Measurements from ENCODE around the gene FZD4. TPM values are rescaled to one million over a fixed set of nuclear protein-coding genes. Genes with fewer than 3 reads are reported as not detected.
"Not testable (repeated sequence)": the region's sequence is repeated elsewhere in the genome, so short reads cannot be mapped to it uniquely, and the experiment has no call there.

FZD4 gene
- total RNA-seq, 1 donor from 2014 or later: not detected

DNA sequence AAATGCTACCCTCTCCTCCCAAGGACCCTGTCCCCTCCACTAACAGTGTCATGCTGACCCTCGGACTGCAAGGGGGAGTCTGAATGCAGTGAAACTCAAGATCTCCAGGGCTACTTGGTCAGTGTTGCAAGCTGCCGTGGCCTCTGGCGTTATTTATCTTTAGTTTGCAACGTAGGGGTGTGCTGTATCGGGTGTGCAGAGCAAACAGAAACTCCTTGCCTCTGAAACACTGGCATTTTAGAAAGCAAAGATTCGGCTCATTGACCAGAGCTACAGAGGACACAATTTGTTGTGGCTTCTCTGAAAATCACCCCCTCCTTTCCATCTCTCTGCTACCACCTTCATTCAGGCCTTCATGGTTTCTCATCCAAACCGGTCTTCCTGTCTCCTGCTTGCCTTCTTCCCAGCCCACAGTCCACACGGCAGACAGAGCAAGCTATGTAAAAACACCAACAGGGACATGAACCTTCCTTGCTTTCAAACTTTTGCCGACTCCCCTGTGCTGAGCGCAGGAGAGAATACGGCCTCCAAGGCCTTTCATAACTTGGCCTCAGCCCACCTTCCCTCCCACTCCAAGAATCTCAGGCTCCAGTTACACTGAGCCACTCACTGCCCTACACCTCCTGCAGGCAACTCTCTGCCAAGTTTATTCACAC is 14.9 kb downstream of the FZD4 start:
- H3K4me1 Mint-ChIP-seq: no peaks in the 10 kb centered on the region
- H3K27ac Mint-ChIP-seq: no peak overlapping the region
- no peaks in the 10 kb centered on the region for H3K36me3 Mint-ChIP-seq (ENCODE audit: low read depth)
- POLR2A ChIA-PET: no interaction called here
- CTCF ChIA-PET: interaction anchor here (0.9 to 3.4 kb wide), 10 partner anchors 7 to 481 kb away, joined by 3 to 43 read pairs (median 4); no protein-coding TSS in a partner anchor
- H3K9me3 Mint-ChIP-seq: no peaks in the 10 kb centered on the region
- no peak for DNase-seq
- H3K27me3 Mint-ChIP-seq: no peaks in the 10 kb centered on the region
- TF ChIP-seq, protein P1, sequence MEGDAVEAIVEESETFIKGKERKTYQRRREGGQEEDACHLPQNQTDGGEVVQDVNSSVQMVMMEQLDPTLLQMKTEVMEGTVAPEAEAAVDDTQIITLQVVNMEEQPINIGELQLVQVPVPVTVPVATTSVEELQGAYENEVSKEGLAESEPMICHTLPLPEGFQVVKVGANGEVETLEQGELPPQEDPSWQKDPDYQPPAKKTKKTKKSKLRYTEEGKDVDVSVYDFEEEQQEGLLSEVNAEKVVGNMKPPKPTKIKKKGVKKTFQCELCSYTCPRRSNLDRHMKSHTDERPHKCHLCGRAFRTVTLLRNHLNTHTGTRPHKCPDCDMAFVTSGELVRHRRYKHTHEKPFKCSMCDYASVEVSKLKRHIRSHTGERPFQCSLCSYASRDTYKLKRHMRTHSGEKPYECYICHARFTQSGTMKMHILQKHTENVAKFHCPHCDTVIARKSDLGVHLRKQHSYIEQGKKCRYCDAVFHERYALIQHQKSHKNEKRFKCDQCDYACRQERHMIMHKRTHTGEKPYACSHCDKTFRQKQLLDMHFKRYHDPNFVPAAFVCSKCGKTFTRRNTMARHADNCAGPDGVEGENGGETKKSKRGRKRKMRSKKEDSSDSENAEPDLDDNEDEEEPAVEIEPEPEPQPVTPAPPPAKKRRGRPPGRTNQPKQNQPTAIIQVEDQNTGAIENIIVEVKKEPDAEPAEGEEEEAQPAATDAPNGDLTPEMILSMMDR (IDR thresholded peaks at IDR 0.05): no peak
- no peak overlapping the region for H3K4me3 Mint-ChIP-seq
- intact Hi-C loops (cut with micrococcal nuclease): no loop called here
- ATAC-seq (ENCODE audit: low read depth): no peak

DNA sequence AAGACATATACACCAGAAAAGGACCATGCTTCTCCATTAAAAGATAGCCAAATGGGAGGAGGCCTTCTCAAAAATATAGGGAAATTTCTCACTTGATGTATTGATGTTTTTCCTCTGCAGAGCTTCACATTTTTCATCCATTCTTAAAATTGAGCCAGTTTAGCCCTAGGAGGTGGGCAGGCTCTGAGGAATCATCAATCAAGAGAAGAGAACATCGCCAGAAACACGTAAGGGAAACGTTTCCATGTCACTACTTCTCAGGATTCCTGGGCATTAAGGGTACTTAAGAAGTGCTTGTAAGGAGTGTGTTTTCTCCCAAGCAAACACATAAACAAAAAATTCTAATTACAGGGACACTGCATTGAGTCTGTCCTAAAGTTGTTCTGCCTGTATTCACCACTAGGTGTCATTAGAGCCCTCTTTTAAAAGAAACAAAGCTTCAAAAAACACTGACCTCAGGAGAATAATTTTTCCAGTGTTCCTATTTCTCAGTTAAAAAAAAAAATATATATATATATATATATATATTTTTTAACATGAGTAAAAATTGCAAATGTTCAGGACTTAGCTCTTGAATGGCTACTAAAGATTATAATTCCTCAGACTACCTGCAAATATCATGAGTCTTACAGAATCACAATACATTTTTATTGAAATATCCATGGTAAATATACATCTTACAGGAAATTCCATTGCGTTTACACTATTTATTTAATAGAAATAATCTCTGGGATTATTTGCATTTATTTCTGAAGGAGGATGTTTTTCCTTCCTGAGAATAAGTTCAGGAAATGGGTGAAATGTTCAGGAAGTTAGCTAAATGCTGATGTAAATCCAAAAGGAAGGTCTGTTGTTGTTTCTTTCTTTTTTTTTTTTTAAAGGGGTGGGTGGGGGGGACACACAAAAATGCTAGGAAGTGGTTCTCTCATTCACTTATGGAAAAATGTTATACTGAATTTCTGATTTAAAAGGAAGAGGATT is 16.0 kb downstream of the FZD4 start:
- Mint-ChIP-seq H3K36me3 (ENCODE audit: low read depth) (no peaks in the 10 kb centered on the region), H3K4me1 (no peaks in the 10 kb centered on the region), H3K4me3 (no peak overlapping the region), H3K27me3 (no peaks in the 10 kb centered on the region), H3K9me3 (no peaks in the 10 kb centered on the region), H3K27ac (no peak overlapping the region)
- ChIA-PET POLR2A (no interaction called here), CTCF (interaction anchor here (0.7 to 3.4 kb wide), 19 partner anchors 8 to 482 kb away, joined by 3 to 43 read pairs (median 4); no protein-coding TSS in a partner anchor)
- TF ChIP-seq, protein P1 (IDR thresholded peaks at IDR 0.05): no peak
- DNase-seq: no peak
- ATAC-seq (ENCODE audit: low read depth): no peak
- intact Hi-C loops (cut with micrococcal nuclease): loop anchor here (1.0 to 10.0 kb wide), 5 partner anchors 39 to 1606 kb away; no protein-coding TSS in a partner anchor

DNA sequence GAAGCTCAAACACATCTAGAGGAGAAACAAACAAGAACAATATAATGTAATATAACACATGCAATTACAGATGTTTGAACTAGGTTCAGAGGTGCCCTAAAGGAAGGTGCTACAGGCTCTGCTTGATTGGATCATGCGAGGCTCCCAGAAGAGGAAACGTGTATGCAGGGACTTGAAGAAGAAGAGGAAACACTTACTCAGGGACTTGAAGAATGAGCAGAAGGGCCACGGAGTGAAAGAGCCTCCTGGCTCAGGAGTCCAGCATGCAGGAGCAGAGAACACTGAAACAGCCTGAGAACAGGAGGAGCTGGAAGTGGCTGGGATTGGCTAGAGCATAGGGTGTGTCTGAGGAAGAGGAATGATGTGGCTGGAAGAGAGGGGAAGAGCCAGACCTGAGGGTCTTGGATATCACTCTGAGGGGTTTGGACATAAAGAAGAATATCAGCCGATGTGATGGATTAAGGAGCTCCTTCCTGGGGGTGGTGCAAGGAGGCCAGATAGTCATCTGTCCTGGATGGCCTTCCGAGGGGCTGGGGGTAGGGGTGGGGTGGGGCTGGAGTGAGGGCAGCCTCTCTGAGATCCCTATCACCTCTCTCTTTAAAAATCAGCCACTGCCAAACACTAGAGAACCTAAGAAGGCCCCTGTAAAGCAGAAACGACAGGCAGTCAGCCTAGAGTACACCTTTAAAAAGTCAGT is 16.8 kb downstream of the FZD4 start:
- no peaks in the 10 kb centered on the region for H3K36me3 Mint-ChIP-seq (ENCODE audit: low read depth)
- H3K27ac Mint-ChIP-seq: no peak overlapping the region
- CTCF ChIA-PET: interaction anchor here (1.0 to 3.4 kb wide), 14 partner anchors 9 to 483 kb away, joined by 3 to 43 read pairs (median 4); no protein-coding TSS in a partner anchor
- POLR2A ChIA-PET: no interaction called here
- ATAC-seq (ENCODE audit: low read depth): no peak
- intact Hi-C loops (cut with micrococcal nuclease): loop anchor here (10.0 kb wide), 1 partner anchor 1606 kb away; no protein-coding TSS in a partner anchor
- H3K4me1 Mint-ChIP-seq: no peaks in the 10 kb centered on the region
- no peak for DNase-seq
- H3K4me3 Mint-ChIP-seq: no peak overlapping the region
- H3K27me3 Mint-ChIP-seq: no peaks in the 10 kb centered on the region
- no peaks in the 10 kb centered on the region for H3K9me3 Mint-ChIP-seq
- TF ChIP-seq, protein P1 (IDR thresholded peaks at IDR 0.05): no peak

DNA sequence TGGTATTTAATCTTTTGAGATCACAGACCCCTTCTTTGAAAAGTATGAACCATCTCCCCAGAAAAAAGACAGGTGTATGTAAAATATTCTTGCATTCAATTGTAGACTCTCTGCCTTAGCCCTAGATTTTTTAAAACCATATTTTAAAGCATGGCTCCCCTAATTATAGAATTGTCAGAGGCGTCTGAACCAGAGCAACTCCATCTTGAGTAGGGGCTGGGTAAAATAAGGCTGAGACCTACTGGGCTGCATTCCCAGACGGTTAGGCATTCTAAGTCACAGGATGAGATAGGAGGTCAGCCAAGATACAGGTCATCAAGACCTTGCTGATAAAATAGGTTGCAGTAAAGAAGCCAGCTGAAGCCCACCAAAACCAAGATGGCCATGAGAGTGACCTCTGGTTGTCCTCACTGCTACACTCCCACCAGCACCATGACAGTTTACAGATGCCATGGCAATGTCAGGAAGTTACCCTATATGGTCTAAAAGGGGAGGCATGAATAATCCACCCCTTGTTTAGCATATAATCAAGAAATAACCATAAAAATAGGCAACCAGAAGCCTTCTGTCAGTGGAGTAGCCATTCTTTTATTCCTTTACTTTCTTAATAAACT is 17.9 kb downstream of the FZD4 start:
- H3K36me3 Mint-ChIP-seq (ENCODE audit: low read depth); POLR2A ChIA-PET; H3K4me1 Mint-ChIP-seq; H3K9me3 Mint-ChIP-seq; ATAC-seq (ENCODE audit: low read depth); DNase-seq; H3K27ac Mint-ChIP-seq; H3K27me3 Mint-ChIP-seq; H3K4me3 Mint-ChIP-seq: not testable (repeated sequence)
- CTCF ChIA-PET: interaction anchor here (1.0 to 3.4 kb wide), 4 partner anchors 40 to 484 kb away, joined by 4 to 43 read pairs (median 4); no protein-coding TSS in a partner anchor
- intact Hi-C loops (cut with micrococcal nuclease): loop anchor here (10.0 kb wide), 1 partner anchor 1608 kb away; no protein-coding TSS in a partner anchor
